Adrenal gland (tissue), 12 donors: ENCODE results near the gene COPZ1. TPM values are rescaled to one million over a fixed set of nuclear protein-coding genes. Genes with fewer than 3 reads are reported as not detected.

ENCODE experiments used
- DNase-seq, 7 donors: peaks; one replicate each; pipeline ENCODE4 v3.0.0-alpha.2; 2019 to 2020
- H3K27ac ChIP-seq, 5 donors: fragments of 200-600 bp; sonication (generic) in 4 of 5; 1 replicate in 3 of 5; 2 replicates in 2 of 5; pipeline versions ENCODE4 v1.5.1 to v1.8.0; 2016 to 2020; ENCODE audit warnings: mild to moderate bottlenecking in 1 of 5
- H3K27me3 ChIP-seq: fragments of 200-600 bp; 2 replicates; pipeline ENCODE4 v1.8.0; 2021
- H3K36me3 ChIP-seq, 2 donors: fragments of 200-600 bp; replicated peaks in 1 of 2; 1 replicate in 1 of 2; 2 replicates in 1 of 2; pipeline versions ENCODE4 v1.5.1 to v1.8.0; 2018 to 2022
- H3K4me1 ChIP-seq, 2 donors: fragments of 200-600 bp; replicated peaks in 1 of 2; 1 replicate in 1 of 2; 2 replicates in 1 of 2; pipeline versions ENCODE4 v1.5.1 to v1.8.0; 2018 to 2021
- H3K4me3 ChIP-seq, 4 donors: fragments of 200-600 bp; sonication (generic) in 3 of 4; one replicate each; pipeline ENCODE4 v1.5.1; 2016 to 2018
- H3K9me3 ChIP-seq, 3 donors: fragments of 200-600 bp; sonication (generic) in 1 of 3; replicated peaks in 1 of 3; 1 replicate in 2 of 3; 2 replicates in 1 of 3; pipeline versions ENCODE4 v1.5.1 to v1.8.0; 2016 to 2021
- POLR2A ChIP-seq, 2 donors: fragments of 450-650 bp; IDR thresholded peaks; one replicate each; pipeline ENCODE4 v1.6.1; 2017; ENCODE audit warnings: antibody characterized with exemption in 2 of 2, mild to moderate bottlenecking in 2 of 2, moderate library complexity in 1 of 2
- WGBS, 4 donors: extraction: QIAGEN DNeasy Blood & Tissue Kit in 2 of 4; methylation state at CpG; one replicate each; pipeline versions ENCODE4 v1.1.5 to v1.1.7; 2013 to 2017; 5-methylcytosine and 5-hydroxymethylcytosine counted together
- intact Hi-C, 2 donors: fragments of 100-400 bp; cut with DNase I; formaldehyde crosslinking; loops; one replicate each; pipeline versions ENCODE4 v1.14.1 to v1.15.0; 2022 to 2023
- polyA plus RNA-seq, 3 donors: library from polyadenylated mRNA; stranded (reverse); fragments of 200-250 nt in 2 of 3; fragments of 350-450 nt in 1 of 3; fragmentation: Illumina TruSeq in 1 of 3; extraction: RNeasy Lipid Tissue Mini Kit (QIAGEN cat#74804) in 1 of 3; gene quantifications; one replicate each; pipeline ENCODE4 v1.2.3, GENCODE V29; 2013 to 2014
- total RNA-seq, 9 donors: library from RNA; depleted of rRNA in 4 of 9; stranded (reverse); fragments of >200 nt in 4 of 9; fragments of 120-200 nt in 1 of 9; fragmentation: NEBNext Ultra II Directional in 1 of 9; extraction: Animal tissue kit (Norgen Biotek cat#: 25700) in 1 of 9; gene quantifications; one replicate each; pipeline versions ENCODE4 v1.1.0 to v1.2.4, GENCODE V29; 2013 to 2023
- TF ChIP-seq, protein P1 (sequence below), 6 experiments: fragments of 450-650 bp in 4 of 6; fragments of 200-600 bp in 2 of 6; sonication (generic) in 1 of 6; IDR thresholded peaks; 1 replicate in 5 of 6; 2 replicates in 1 of 6; pipeline versions ENCODE4 v1.5.1 to v1.8.0; 2016 to 2021; ENCODE audit warnings: antibody characterized with exemption in 6 of 6, mild to moderate bottlenecking in 2 of 6, moderate library complexity in 1 of 6
- donor health status: healthy with polysubstance abuse.
- donor health status: Bipolar disorder and iron deficiency.
- donor health status: DM: yes; HTN: yes; CAD: no.
- donor health status: DM: no; HTN: no; CAD: no.
- donor health status: DM: no; HTN: no; CAD: no.
- donor health status: DM: yes; HTN: yes; CAD: no.

COPZ1 gene
- total and polyA plus RNA-seq, 12 donors = 54.7 to 252 (median 152) TPM

DNA sequence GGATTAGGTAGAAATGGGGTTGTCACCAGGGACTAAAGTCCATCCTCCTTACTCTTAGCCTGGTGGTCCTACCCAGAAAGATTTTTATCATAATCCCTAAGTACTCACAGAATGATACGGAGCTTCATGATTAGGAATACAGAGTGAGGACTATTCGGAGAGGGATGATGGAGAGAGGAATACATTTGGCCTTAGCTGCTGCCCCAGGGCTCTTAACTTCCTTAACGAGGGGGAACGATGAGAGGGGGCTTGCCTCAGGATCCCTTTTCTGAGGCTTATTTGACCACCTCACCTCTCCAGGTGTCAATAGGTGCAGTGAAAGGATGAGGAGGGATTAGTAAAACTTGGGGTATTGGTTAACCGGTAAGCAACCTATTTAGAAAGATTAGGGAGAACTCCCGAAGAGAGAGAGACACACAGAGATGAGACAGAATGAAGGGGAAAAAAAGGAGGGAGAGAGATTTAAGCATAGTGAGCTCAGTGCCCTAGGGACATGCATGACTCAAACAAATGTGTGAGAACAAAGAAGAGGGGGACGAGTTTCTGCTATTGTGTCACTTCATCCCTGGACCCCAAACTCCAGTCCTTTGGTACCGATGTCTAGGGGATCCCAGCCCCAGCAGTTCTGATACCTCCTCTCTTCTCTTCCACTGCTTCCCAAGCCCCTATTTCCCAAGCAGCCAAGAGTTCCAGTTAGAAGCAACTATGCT is 25.3 kb upstream of the COPZ1 start:
- Histone ChIP-seq H3K27me3 (peaks cover 3% of the 10 kb centered on the region), H3K27ac (no peak overlapping the region), H3K4me3 (no peak overlapping the region), H3K36me3 (no peaks in the 10 kb centered on the region), H3K9me3 (no peaks in the 10 kb centered on the region), H3K4me1 (peaks cover 7 to 16% of the 10 kb centered on the region in 2 donors)
- no peak for DNase-seq
- TF ChIP-seq POLR2A (IDR thresholded peaks at IDR 0.05) = no peak
- TF ChIP-seq, protein P1, sequence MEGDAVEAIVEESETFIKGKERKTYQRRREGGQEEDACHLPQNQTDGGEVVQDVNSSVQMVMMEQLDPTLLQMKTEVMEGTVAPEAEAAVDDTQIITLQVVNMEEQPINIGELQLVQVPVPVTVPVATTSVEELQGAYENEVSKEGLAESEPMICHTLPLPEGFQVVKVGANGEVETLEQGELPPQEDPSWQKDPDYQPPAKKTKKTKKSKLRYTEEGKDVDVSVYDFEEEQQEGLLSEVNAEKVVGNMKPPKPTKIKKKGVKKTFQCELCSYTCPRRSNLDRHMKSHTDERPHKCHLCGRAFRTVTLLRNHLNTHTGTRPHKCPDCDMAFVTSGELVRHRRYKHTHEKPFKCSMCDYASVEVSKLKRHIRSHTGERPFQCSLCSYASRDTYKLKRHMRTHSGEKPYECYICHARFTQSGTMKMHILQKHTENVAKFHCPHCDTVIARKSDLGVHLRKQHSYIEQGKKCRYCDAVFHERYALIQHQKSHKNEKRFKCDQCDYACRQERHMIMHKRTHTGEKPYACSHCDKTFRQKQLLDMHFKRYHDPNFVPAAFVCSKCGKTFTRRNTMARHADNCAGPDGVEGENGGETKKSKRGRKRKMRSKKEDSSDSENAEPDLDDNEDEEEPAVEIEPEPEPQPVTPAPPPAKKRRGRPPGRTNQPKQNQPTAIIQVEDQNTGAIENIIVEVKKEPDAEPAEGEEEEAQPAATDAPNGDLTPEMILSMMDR (IDR thresholded peaks at IDR 0.05) = no peak
- 59 to 71% (median 65%) methylated on average over 8 of the region's 8 CpGs for WGBS, 4 donors
- intact Hi-C loops = loop anchor here in 1 of 2 donors (10.0 kb wide), 1 partner anchor 65 kb away; the partner anchor contains the start of gene GPR84

DNA sequence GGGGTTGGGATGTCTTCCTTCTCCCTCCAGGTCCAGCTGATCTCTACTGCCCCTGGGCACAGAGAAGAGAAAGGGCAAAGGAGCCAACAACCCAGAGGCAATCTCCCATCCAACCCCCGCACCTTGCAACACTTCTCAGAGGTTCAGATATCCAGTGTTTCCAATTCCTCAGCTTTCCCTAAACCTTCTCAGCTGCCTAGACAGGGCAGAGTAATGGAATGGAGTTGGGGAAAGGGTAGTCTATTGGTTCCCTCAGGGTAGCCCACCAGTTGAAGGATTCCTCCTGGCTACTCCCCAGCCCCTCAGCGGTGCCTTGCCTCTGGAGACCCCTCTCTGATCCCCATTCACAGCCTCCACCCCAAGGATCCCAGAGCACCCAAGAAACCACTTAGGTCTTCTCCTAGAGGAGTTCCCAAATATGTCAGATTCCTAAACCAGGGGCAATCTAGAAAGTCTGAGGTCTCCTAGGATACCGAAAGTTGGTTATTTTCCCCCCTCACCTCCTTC is 24.7 kb upstream of the COPZ1 start:
- TF ChIP-seq, protein P1 (IDR thresholded peaks at IDR 0.05) = no peak
- no peak for TF ChIP-seq POLR2A (IDR thresholded peaks at IDR 0.05)
- H3K4me1 ChIP-seq = peaks cover 7 to 17% of the 10 kb centered on the region in 2 donors
- peak overlapping the region in 2 of 4 donors; percentile 6 to 23 for H3K4me3 ChIP-seq
- DNase-seq = no peak
- H3K36me3 ChIP-seq = no peaks in the 10 kb centered on the region
- H3K9me3 ChIP-seq = no peaks in the 10 kb centered on the region
- 36 to 50% (median 42%) methylated on average over 3 of the region's 3 CpGs for WGBS, 4 donors
- no peak overlapping the region for H3K27ac ChIP-seq
- intact Hi-C loops = no loop called here
- peaks cover 3% of the 10 kb centered on the region for H3K27me3 ChIP-seq

DNA sequence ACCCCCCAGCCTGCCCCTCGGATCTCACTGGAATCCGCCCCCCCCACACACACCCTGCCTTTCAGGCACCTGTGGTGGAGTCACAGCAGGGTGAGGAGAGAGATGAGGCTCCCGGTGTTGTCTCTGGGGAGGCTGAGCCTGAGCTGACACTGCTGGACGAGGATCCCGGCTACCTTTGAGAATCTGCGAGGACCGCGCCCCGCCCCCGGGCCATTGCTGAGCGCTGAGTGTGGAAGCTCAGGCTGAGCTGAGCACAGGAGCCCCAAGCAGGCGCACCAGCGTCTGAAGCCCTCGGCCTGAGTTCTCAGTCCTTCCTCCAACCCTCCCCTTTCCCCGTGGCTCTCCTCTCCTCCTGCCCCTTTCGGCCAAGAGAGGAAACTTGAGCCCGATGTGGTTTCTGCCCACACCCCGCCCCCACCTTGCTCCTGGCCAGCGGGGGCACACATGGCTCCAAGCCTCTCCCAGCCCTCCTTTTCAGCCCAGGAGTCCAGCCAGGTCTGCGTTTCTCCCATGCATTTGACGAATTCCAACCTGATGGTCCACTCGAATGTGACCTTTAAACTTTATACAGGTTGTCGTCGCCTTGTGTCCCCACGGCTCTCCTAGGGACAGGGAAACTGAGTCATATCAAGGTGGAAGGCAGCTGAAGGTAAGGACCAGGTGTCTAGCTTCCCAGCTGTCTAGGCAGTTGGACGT is 24.1 kb upstream of the COPZ1 start, which contains the start of gene NFE2:
NFE2 (minus strand) TSS at position 284 of the 696 bp plus-strand sequence. CDS start 5,767 bp downstream, outside the sequence.
- no peaks in the 10 kb centered on the region for H3K36me3 ChIP-seq
- peak; percentile 29 to 71 (median 68) for DNase-seq
- no peaks in the 10 kb centered on the region for H3K9me3 ChIP-seq
- WGBS, 4 donors = 4 to 17% (median 6%) methylated on average over 12 to 26 of the region's 26 CpGs
- H3K4me3 ChIP-seq = peak within 1 kb of the TSS in 2 of 4 donors; percentile 6 to 23
- H3K27ac ChIP-seq = no peak within 1 kb of the TSS
- intact Hi-C loops = no loop called here
- no peak for TF ChIP-seq POLR2A (IDR thresholded peaks at IDR 0.05)
- TF ChIP-seq, protein P1 (IDR thresholded peaks at IDR 0.05) = peak in 1 of 6 experiments; percentile 9
- peaks cover 7 to 17% of the 10 kb centered on the region in 2 donors for H3K4me1 ChIP-seq
- peaks cover 3% of the 10 kb centered on the region for H3K27me3 ChIP-seq

DNA sequence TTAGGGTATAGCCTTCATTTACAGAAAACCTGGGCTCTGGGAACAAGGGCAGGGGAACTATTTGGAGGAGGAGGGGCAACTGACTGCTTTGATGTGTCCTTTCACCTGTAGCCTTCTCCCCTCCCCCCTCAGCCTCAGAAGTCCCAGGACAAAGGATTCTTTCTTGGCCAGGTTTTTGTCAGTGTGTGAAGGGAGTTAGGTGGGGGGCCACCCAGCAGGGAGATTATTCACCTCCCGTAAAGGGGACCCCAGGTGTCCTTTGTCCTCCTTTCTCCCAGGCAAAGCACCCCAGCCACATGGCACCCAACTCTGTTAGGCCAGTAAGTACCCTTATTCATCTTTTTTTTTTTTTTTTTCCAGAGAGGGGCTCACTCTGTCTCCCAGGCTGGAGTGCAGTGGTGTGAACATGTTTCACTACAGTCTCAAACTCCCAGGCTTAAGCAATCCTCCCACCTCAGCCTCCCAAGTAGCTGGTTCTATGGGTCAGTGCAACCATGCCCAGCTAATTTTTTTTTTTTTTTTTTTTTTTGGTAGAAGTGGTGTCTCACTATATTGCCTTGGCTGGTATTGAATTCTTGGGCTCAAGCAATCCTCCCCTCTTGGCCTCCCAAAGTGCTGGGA is 23.4 kb upstream of the COPZ1 start:
- H3K36me3 ChIP-seq = no peaks in the 10 kb centered on the region
- no peaks in the 10 kb centered on the region for H3K9me3 ChIP-seq
- DNase-seq = no peak
- H3K27me3 ChIP-seq = peaks cover 3% of the 10 kb centered on the region
- no peak overlapping the region for H3K27ac ChIP-seq
- intact Hi-C loops = no loop called here
- no peak overlapping the region for H3K4me3 ChIP-seq
- peaks cover 7 to 17% of the 10 kb centered on the region in 2 donors for H3K4me1 ChIP-seq
- TF ChIP-seq, protein P1 (IDR thresholded peaks at IDR 0.05) = no peak
- no peak for TF ChIP-seq POLR2A (IDR thresholded peaks at IDR 0.05)
- WGBS, 4 donors = 75 to 100% (median 82%) methylated on average over 1 of the region's 1 CpG
